HCT116 (cell line): ENCODE results near the gene ARFGEF3. TPM values are rescaled to one million over a fixed set of nuclear protein-coding genes. Genes with fewer than 3 reads are reported as not detected.

ENCODE experiments used
- ATAC-seq: fragments of 200-7000 bp; cut with Tn5 transposase; 2 replicates; pipeline ENCODE4 v1.9.1; 2020; ENCODE audit warnings: mild to moderate bottlenecking, moderate library complexity
- BruUV-seq: library from RNA; stranded (reverse); fragments of 400-500 nt; replicated peaks from 2 replicates; lab custom pipeline; 2021; lab: Mats Ljungman, UMichigan
- CTCF ChIA-PET: fragments of 300-600 bp; sonication (Branson Sonifier 250); formaldehyde crosslinking; loops from one replicate; lab custom pipeline; 2021; ENCODE audit warnings: antibody characterized with exemption; lab: Charles Lee
- POLR2A ChIA-PET: fragments of 300-600, 350-600 bp; sonication (Branson Sonifier 250); formaldehyde crosslinking; loops from one replicate; lab custom pipeline; 2021; ENCODE audit warnings: antibody characterized with exemption; lab: Charles Lee
- RAD21 ChIA-PET, 2 experiments: fragments of 300-600 bp; sonication (Branson Sonifier 250); formaldehyde crosslinking; loops; one replicate each; lab custom pipeline; 2023; ENCODE audit warnings: low total read pairs in 2 of 2; ENCODE audit not compliant: uncharacterized antibody in 2 of 2, unreplicated experiment in 2 of 2, low non-redundant PET in 1 of 2; lab: Charles Lee
- DNase-seq: peaks from one replicate; pipeline ENCODE4 v3.0.0-alpha.2; 2010; ENCODE audit warnings: low read depth, low spot score
- H2AFZ ChIP-seq: fragments of 200-600 bp; shearing (Covaris generic), sonication (generic); 2 replicates; pipeline ENCODE4 v1.6.1; 2017; ENCODE audit warnings: low read depth, mixed run types, mixed read lengths, antibody characterized with exemption, low read length; ENCODE audit not compliant: poor library complexity, severe bottlenecking
- H3K27ac ChIP-seq: 2 replicates; pipeline ENCODE4 v1.5.1; 2012; ENCODE audit warnings: low read depth, low read length
- H3K27me3 ChIP-seq: fragments of 200-600 bp; sonication (generic); 2 replicates; pipeline ENCODE4 v1.6.1; 2016; ENCODE audit warnings: mixed run types, low read length, mixed read lengths; ENCODE audit not compliant: insufficient read depth
- H3K36me3 ChIP-seq, 2 experiments: fragments of 200-500 bp in 1 of 2; fragments of 200-600 bp in 1 of 2; sonication (Bioruptor generic) in 1 of 2; sonication (generic) in 1 of 2; 2 replicates each; pipeline versions ENCODE4 v1.5.1 to v1.6.1; 2014 to 2016; ENCODE audit warnings: low read length in 2 of 2, inconsistent platforms in 1 of 2, mixed read lengths in 1 of 2, mixed run types in 1 of 2; ENCODE audit not compliant: insufficient read depth in 2 of 2, control insufficient read depth in 1 of 2
- H3K4me1 ChIP-seq, 2 experiments: fragments of 200-600 bp in 1 of 2; sonication (generic) in 1 of 2; 2 replicates each; pipeline versions ENCODE4 v1.5.1 to v1.6.1; 2012 to 2017; ENCODE audit warnings: low read length in 2 of 2, inconsistent platforms in 1 of 2, mild to moderate bottlenecking in 1 of 2, mixed read lengths in 1 of 2, mixed run types in 1 of 2, moderate library complexity in 1 of 2; ENCODE audit not compliant: insufficient read depth in 2 of 2, control insufficient read depth in 1 of 2
- H3K4me2 ChIP-seq: fragments of 200-600 bp; sonication (generic); 2 replicates; pipeline ENCODE4 v1.6.1; 2017; ENCODE audit warnings: mixed run types, low read length, mixed read lengths
- H3K4me3 ChIP-seq, 2 experiments: fragments of 200-600 bp in 1 of 2; sonication (generic) in 1 of 2; replicated peaks in 1 of 2; 2 replicates each; pipeline ENCODE4 v1.5.1; 2011 to 2016; ENCODE audit warnings: low read length in 2 of 2, control low read depth in 1 of 2, low read depth in 1 of 2, mild to moderate bottlenecking in 1 of 2, mixed read lengths in 1 of 2, mixed run types in 1 of 2
- H3K79me2 ChIP-seq: fragments of 200-600 bp; sonication (generic); 2 replicates; pipeline ENCODE4 v1.6.1; 2017; ENCODE audit warnings: mild to moderate bottlenecking, mixed run types, low read length, moderate library complexity, mixed read lengths; ENCODE audit not compliant: insufficient read depth
- H3K9ac ChIP-seq: fragments of 200-600 bp; sonication (generic); 2 replicates; pipeline ENCODE4 v1.6.1; 2016; ENCODE audit warnings: low read length, mixed read lengths
- H3K9me2 ChIP-seq: fragments of 200-600 bp; sonication (generic), shearing (Covaris generic); 2 replicates; pipeline ENCODE4 v1.6.1; 2017; ENCODE audit warnings: mixed run types, mild to moderate bottlenecking, moderate library complexity; ENCODE audit not compliant: insufficient read depth
- H3K9me3 ChIP-seq, 2 experiments: fragments of 200-500 bp in 1 of 2; fragments of 200-600 bp in 1 of 2; sonication (Bioruptor generic) in 1 of 2; sonication (generic) in 1 of 2; 2 replicates each; pipeline ENCODE4 v1.6.1; 2014 to 2017; ENCODE audit warnings: low read length in 2 of 2, mixed read lengths in 2 of 2, inconsistent platforms in 1 of 2, low read depth in 1 of 2, mild to moderate bottlenecking in 1 of 2, mixed run types in 1 of 2, moderate library complexity in 1 of 2; ENCODE audit not compliant: control insufficient read depth in 1 of 2, insufficient read depth in 1 of 2
- H4K20me1 ChIP-seq: fragments of 200-600 bp; sonication (generic), shearing (Covaris generic); 2 replicates; pipeline ENCODE4 v1.6.1; 2017; ENCODE audit warnings: mixed run types, mild to moderate bottlenecking, moderate library complexity; ENCODE audit not compliant: insufficient read depth
- ATF3 ChIP-seq: IDR thresholded peaks from 2 replicates; pipeline ENCODE4 v1.6.1; 2012
- CEBPB ChIP-seq: IDR thresholded peaks from 2 replicates; pipeline ENCODE4 v1.6.1; 2012; ENCODE audit warnings: low read depth
- CTCF ChIP-seq, 3 experiments: fragments of 200-600 bp in 1 of 3; sonication (generic) in 1 of 3; IDR thresholded peaks in 2 of 3; conservative IDR thresholded peaks in 1 of 3; 2 replicates each; pipeline ENCODE4 v1.5.1; 2012 to 2017; ENCODE audit warnings: low read depth in 2 of 3, low read length in 2 of 3, antibody characterized with exemption in 1 of 3, borderline replicate concordance in 1 of 3, control low read depth in 1 of 3, mild to moderate bottlenecking in 1 of 3, mixed read lengths in 1 of 3, mixed run types in 1 of 3, moderate library complexity in 1 of 3; ENCODE audit not compliant: insufficient read depth in 1 of 3
- EZH2 ChIP-seq: fragments of 200-600 bp; sonication (generic); IDR thresholded peaks from 2 replicates; pipeline ENCODE4 v1.6.1; 2017; ENCODE audit warnings: antibody characterized with exemption, mixed run types
- RAD21 ChIP-seq: IDR thresholded peaks from 2 replicates; pipeline ENCODE4 v1.6.1; 2012; ENCODE audit warnings: low read depth, mild to moderate bottlenecking
- REST ChIP-seq: IDR thresholded peaks from 2 replicates; pipeline ENCODE4 v1.6.1; 2012; ENCODE audit warnings: low read depth
- SRF ChIP-seq: IDR thresholded peaks from 2 replicates; pipeline ENCODE4 v1.6.1; 2012; ENCODE audit warnings: low read depth
- YY1 ChIP-seq: IDR thresholded peaks from 2 replicates; pipeline ENCODE4 v1.6.1; 2011; ENCODE audit warnings: low read length, low read depth, moderate library complexity, mild to moderate bottlenecking; ENCODE audit not compliant: insufficient replicate concordance; ENCODE audit errors: extremely low read depth
- ZBTB33 ChIP-seq: IDR thresholded peaks from 2 replicates; pipeline ENCODE4 v1.6.1; 2011; ENCODE audit warnings: mild to moderate bottlenecking, low read length, moderate library complexity; ENCODE audit not compliant: insufficient replicate concordance; ENCODE audit errors: extremely low read depth
- ZFX ChIP-seq: fragments of 450-650 bp; IDR thresholded peaks from 2 replicates; pipeline ENCODE4 v1.6.1; 2017
- ZNF274 ChIP-seq: fragments of 200-500 bp; sonication (Bioruptor generic); IDR thresholded peaks from 2 replicates; pipeline ENCODE4 v1.6.1; 2014; ENCODE audit warnings: mild to moderate bottlenecking, low read depth, low read length, inconsistent platforms
- intact Hi-C: fragments of 100-400 bp; cut with micrococcal nuclease; formaldehyde crosslinking; loops from 2 replicates; pipeline ENCODE4 v1.10.0; 2022
- total RNA-seq: library from RNA; stranded (reverse); gene quantifications from one replicate; pipeline ENCODE4 v1.2.1, GENCODE V29; 2021; ENCODE audit not compliant: unreplicated experiment

Gene ARFGEF3
- total RNA-seq, 1 experiment from 2014 or later, result 3.8 TPM

GRCh38 chr6:138129190-138129589 lies 32.5 kb upstream of the ARFGEF3 start:
- intact Hi-C loops, result no loop called here
- Histone ChIP-seq H4K20me1 (no peaks in the 10 kb centered on the region), H2AFZ (no peak overlapping the region), H3K27ac (no peak overlapping the region), H3K9me2 (no peaks in the 10 kb centered on the region), H3K9me3 (no peaks in the 10 kb centered on the region), H3K4me3 (no peak overlapping the region), H3K79me2 (no peaks in the 10 kb centered on the region), H3K27me3 (no peaks in the 10 kb centered on the region), H3K4me1 (no peaks in the 10 kb centered on the region), H3K36me3 (no peaks in the 10 kb centered on the region), H3K9ac (no peak overlapping the region), H3K4me2 (no peak overlapping the region)
- DNase-seq, result no peak
- ATAC-seq, result peak; percentile 46
- POLR2A ChIA-PET, result no interaction called here
- CTCF ChIA-PET, result interaction anchor here (1.9 kb wide), 1 partner anchor 13 kb away, joined by 4 read pairs; no protein-coding TSS in a partner anchor
- RAD21 ChIA-PET, result no interaction called here
- BruUV-seq, result no TSS peak
- TF ChIP-seq CEBPB, result no peak
- no peak for TF ChIP-seq ZBTB33
- no peak for TF ChIP-seq SRF
- TF ChIP-seq YY1, result no peak
- TF ChIP-seq EZH2, result no peak
- peak; percentile 8 to 25 (median 17); a peak in 2 of 6 replicates for TF ChIP-seq CTCF (IDR thresholded peaks at IDR 0.05 in 2 of 3, conservative IDR thresholded peaks at IDR 0.05 in 1 of 3; ENCODE audit: borderline replicate concordance in 1 of 3, insufficient read depth in 1 of 3, low read depth in 2 of 3, low read length in 2 of 3)
- TF ChIP-seq ZNF274, result no peak
- no peak for TF ChIP-seq ATF3
- peak; percentile 29; the same call in 1 of the 2 replicates for TF ChIP-seq RAD21
- TF ChIP-seq REST, result no peak
- TF ChIP-seq ZFX, result no peak
